Mesendoderm (in vitro differentiated cells): ENCODE results near the gene ARMC2.

ENCODE experiments used
- DNase-seq: peaks from one replicate; pipeline ENCODE4 v3.0.0; 2013
- H2AK5ac ChIP-seq: 2 replicates; pipeline ENCODE4 v1.6.1; 2013; ENCODE audit warnings: low read length, inconsistent platforms
- H2BK120ac ChIP-seq: 2 replicates; pipeline ENCODE4 v1.6.1; 2013; ENCODE audit warnings: low read depth, mild to moderate bottlenecking, low read length, moderate library complexity, mixed read lengths
- H2BK15ac ChIP-seq: replicated peaks from 2 replicates; pipeline ENCODE4 v1.6.1; 2013; ENCODE audit warnings: low read depth, mild to moderate bottlenecking, moderate library complexity
- H2BK5ac ChIP-seq: 2 replicates; pipeline ENCODE4 v1.6.1; 2013; ENCODE audit warnings: low read length, inconsistent platforms
- H3K18ac ChIP-seq: 2 replicates; pipeline ENCODE4 v1.6.1; 2013; ENCODE audit warnings: mild to moderate bottlenecking, low read length, mixed read lengths
- H3K23ac ChIP-seq: one replicate; pipeline ENCODE4 v1.6.1; 2013; ENCODE audit warnings: low read length
- H3K27ac ChIP-seq: 2 replicates; pipeline ENCODE4 v1.5.1; 2013; ENCODE audit warnings: low read depth, mild to moderate bottlenecking, inconsistent platforms, low read length, moderate library complexity
- H3K27me3 ChIP-seq: 2 replicates; pipeline ENCODE4 v1.6.1; 2013; ENCODE audit warnings: low read length, control low read depth, mild to moderate bottlenecking, inconsistent platforms; ENCODE audit not compliant: insufficient read depth, poor library complexity
- H3K36me3 ChIP-seq: 2 replicates; pipeline ENCODE4 v1.6.1; 2013; ENCODE audit warnings: low read length, inconsistent platforms; ENCODE audit not compliant: control insufficient read depth, insufficient read depth
- H3K4ac ChIP-seq: one replicate; pipeline ENCODE4 v1.6.1; 2013; ENCODE audit warnings: low read depth, mild to moderate bottlenecking, low read length, moderate library complexity
- H3K4me1 ChIP-seq: 2 replicates; pipeline ENCODE4 v1.6.1; 2013; ENCODE audit warnings: low read depth, low read length, inconsistent platforms; ENCODE audit not compliant: control insufficient read depth
- H3K4me2 ChIP-seq: 2 replicates; pipeline ENCODE4 v1.6.1; 2013; ENCODE audit warnings: low read length
- H3K4me3 ChIP-seq: 2 replicates; pipeline ENCODE4 v1.5.1; 2013; ENCODE audit warnings: mild to moderate bottlenecking, low read length
- H3K56ac ChIP-seq: one replicate; pipeline ENCODE4 v1.6.1; 2013; ENCODE audit warnings: low read length
- H3K79me1 ChIP-seq: 2 replicates; pipeline ENCODE4 v1.6.1; 2013; ENCODE audit warnings: low read length, inconsistent platforms
- H3K79me2 ChIP-seq: 2 replicates; pipeline ENCODE4 v1.6.1; 2013; ENCODE audit warnings: mild to moderate bottlenecking, low read length; ENCODE audit not compliant: control insufficient read depth, insufficient read depth
- H3K9ac ChIP-seq: 2 replicates; pipeline ENCODE4 v1.6.1; 2013; ENCODE audit warnings: low read length, inconsistent platforms
- H4K5ac ChIP-seq: one replicate; pipeline ENCODE4 v1.6.1; 2013; ENCODE audit warnings: low read length
- H4K8ac ChIP-seq: one replicate; pipeline ENCODE4 v1.6.1; 2013; ENCODE audit warnings: low read depth, mild to moderate bottlenecking, control low read depth, low read length, moderate library complexity
- WGBS: extraction: QIAGEN DNeasy Blood & Tissue Kit; methylation state at CpG from one replicate; pipeline ENCODE4 v1.1.7; 2013; ENCODE audit warnings: low lambda C conversion rate, missing lambda C conversion rate; ENCODE audit not compliant: insufficient coverage; ENCODE audit errors: extremely low coverage; 5-methylcytosine and 5-hydroxymethylcytosine counted together

The ARMC2 gene

GRCh38 chr6:108801366-108801765 is 46.9 kb upstream of the ARMC2 start:
- no peaks in the 10 kb centered on the region for H3K27me3 ChIP-seq
- no peak overlapping the region for H3K27ac ChIP-seq
- WGBS = no CpG with 5 or more reads among the region's 2 CpGs
- H4K5ac ChIP-seq = no peak overlapping the region
- no peaks in the 10 kb centered on the region for H3K79me2 ChIP-seq
- no peak overlapping the region for H2BK5ac ChIP-seq
- no peak overlapping the region for H3K9ac ChIP-seq
- H2BK15ac ChIP-seq = no peak overlapping the region
- no peak overlapping the region for H3K4ac ChIP-seq
- no peak overlapping the region for H2AK5ac ChIP-seq
- H3K4me1 ChIP-seq = no peaks in the 10 kb centered on the region
- no peaks in the 10 kb centered on the region for H3K79me1 ChIP-seq
- H3K4me3 ChIP-seq = no peak overlapping the region
- no peak overlapping the region for H2BK120ac ChIP-seq
- no peak overlapping the region for H3K56ac ChIP-seq
- no peaks in the 10 kb centered on the region for H3K36me3 ChIP-seq
- no peak overlapping the region for H4K8ac ChIP-seq
- DNase-seq = no peak
- no peak overlapping the region for H3K23ac ChIP-seq
- H3K4me2 ChIP-seq = no peak overlapping the region
- no peak overlapping the region for H3K18ac ChIP-seq

GRCh38 chr6:108803982-108804490 is 44.2 kb upstream of the ARMC2 start:
- H2BK15ac ChIP-seq = no peak overlapping the region
- H3K56ac ChIP-seq = no peak overlapping the region
- no peak overlapping the region for H3K18ac ChIP-seq
- no peak overlapping the region for H2AK5ac ChIP-seq
- H3K4me2 ChIP-seq = no peak overlapping the region
- no peaks in the 10 kb centered on the region for H3K4me1 ChIP-seq
- no peak for DNase-seq
- H3K27me3 ChIP-seq = no peaks in the 10 kb centered on the region
- no peaks in the 10 kb centered on the region for H3K36me3 ChIP-seq
- H3K4me3 ChIP-seq = no peak overlapping the region
- H3K4ac ChIP-seq = no peak overlapping the region
- H2BK5ac ChIP-seq = no peak overlapping the region
- H4K8ac ChIP-seq = no peak overlapping the region
- no CpG with 5 or more reads among the region's 6 CpGs for WGBS
- H2BK120ac ChIP-seq = no peak overlapping the region
- no peaks in the 10 kb centered on the region for H3K79me2 ChIP-seq
- no peaks in the 10 kb centered on the region for H3K79me1 ChIP-seq
- H3K27ac ChIP-seq = no peak overlapping the region
- no peak overlapping the region for H4K5ac ChIP-seq
- H3K23ac ChIP-seq = no peak overlapping the region
- no peak overlapping the region for H3K9ac ChIP-seq

GRCh38 chr6:108804956-108805355 is 43.3 kb upstream of the ARMC2 start:
- Histone ChIP-seq H3K4me3 (no peak overlapping the region), H4K8ac (no peak overlapping the region), H2AK5ac (no peak overlapping the region), H2BK5ac (no peak overlapping the region), H3K9ac (no peak overlapping the region), H3K79me2 (no peaks in the 10 kb centered on the region), H3K27me3 (no peaks in the 10 kb centered on the region), H3K27ac (no peak overlapping the region), H3K4me1 (no peaks in the 10 kb centered on the region), H3K4ac (no peak overlapping the region), H3K4me2 (no peak overlapping the region), H4K5ac (no peak overlapping the region), H3K56ac (no peak overlapping the region), H3K18ac (no peak overlapping the region), H3K23ac (no peak overlapping the region), H3K36me3 (no peaks in the 10 kb centered on the region), H2BK120ac (no peak overlapping the region), H3K79me1 (no peaks in the 10 kb centered on the region), H2BK15ac (no peak overlapping the region)
- no CpG with 5 or more reads among the region's 6 CpGs for WGBS
- DNase-seq = no peak

- Histone ChIP-seq H3K56ac (no peak overlapping the region), H2BK120ac (no peak overlapping the region), H3K4me3 (no peak overlapping the region), H3K4ac (no peak overlapping the region), H3K79me2 (no peaks in the 10 kb centered on the region), H2AK5ac (no peak overlapping the region), H3K79me1 (no peaks in the 10 kb centered on the region), H2BK15ac (no peak overlapping the region), H4K5ac (no peak overlapping the region), H3K23ac (no peak overlapping the region), H3K27ac (no peak overlapping the region), H3K4me1 (no peaks in the 10 kb centered on the region), H3K18ac (no peak overlapping the region), H3K4me2 (no peak overlapping the region), H2BK5ac (no peak overlapping the region), H3K9ac (no peak overlapping the region), H4K8ac (no peak overlapping the region), H3K36me3 (no peaks in the 10 kb centered on the region), H3K27me3 (no peaks in the 10 kb centered on the region)
- WGBS = no CpG with 5 or more reads among the region's 5 CpGs
- no peak for DNase-seq
Measured at GRCh38 chr6:108805611-108806167, 42.5 kb upstream of the ARMC2 start.

DNA sequence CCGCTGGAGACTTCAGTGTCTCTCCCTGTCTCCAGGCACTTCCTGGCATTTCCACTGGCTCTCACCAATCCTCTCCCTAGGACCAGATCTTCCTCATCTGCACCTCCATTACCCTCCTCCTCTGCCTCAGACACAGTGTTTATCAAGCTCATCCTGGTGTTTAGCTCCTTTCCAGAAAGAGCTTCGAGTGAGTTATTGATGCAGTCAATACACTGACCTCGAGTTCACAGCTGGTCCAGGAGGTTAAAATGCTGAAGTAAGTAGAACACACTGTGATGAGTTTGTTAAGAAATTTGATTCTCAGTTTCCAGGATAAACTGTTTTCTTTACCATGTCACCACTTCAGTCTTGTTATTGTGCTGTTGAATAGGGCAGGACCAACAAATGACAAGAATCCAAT is 42.1 kb upstream of the ARMC2 start:
- WGBS = no CpG with 5 or more reads among the region's 3 CpGs
- no peak overlapping the region for H4K5ac ChIP-seq
- H3K4me2 ChIP-seq = no peak overlapping the region
- H2BK5ac ChIP-seq = no peak overlapping the region
- H3K27me3 ChIP-seq = no peaks in the 10 kb centered on the region
- no peak overlapping the region for H3K4me3 ChIP-seq
- no peak overlapping the region for H3K9ac ChIP-seq
- no peak overlapping the region for H3K18ac ChIP-seq
- H2AK5ac ChIP-seq = no peak overlapping the region
- no peaks in the 10 kb centered on the region for H3K4me1 ChIP-seq
- no peak overlapping the region for H4K8ac ChIP-seq
- no peak overlapping the region for H3K4ac ChIP-seq
- no peak overlapping the region for H3K27ac ChIP-seq
- no peak for DNase-seq
- no peaks in the 10 kb centered on the region for H3K79me1 ChIP-seq
- H3K56ac ChIP-seq = no peak overlapping the region
- no peak overlapping the region for H2BK15ac ChIP-seq
- no peaks in the 10 kb centered on the region for H3K36me3 ChIP-seq
- no peaks in the 10 kb centered on the region for H3K79me2 ChIP-seq
- no peak overlapping the region for H2BK120ac ChIP-seq
- H3K23ac ChIP-seq = no peak overlapping the region

DNA sequence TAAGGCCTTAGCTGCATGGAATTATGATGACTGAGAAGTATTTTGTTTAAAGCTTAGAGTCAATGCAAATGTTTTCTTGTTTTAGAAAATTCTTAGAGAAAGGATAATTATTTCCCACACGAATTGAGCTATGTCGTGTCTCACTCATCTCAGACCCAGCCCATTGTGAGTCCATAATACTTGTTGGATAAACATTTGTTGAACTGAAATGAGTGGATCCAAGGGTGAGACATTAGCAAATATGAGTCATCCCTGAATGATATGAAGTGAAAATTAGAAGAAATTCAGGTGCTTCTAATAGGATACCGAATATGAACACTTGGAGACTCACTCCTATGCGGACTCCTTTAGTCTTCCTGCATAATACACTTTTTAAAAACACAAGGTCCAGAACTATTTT is 41.6 kb upstream of the ARMC2 start:
- Histone ChIP-seq H3K27ac (no peak overlapping the region), H3K4me3 (no peak overlapping the region), H2AK5ac (no peak overlapping the region), H3K79me2 (no peaks in the 10 kb centered on the region), H3K9ac (no peak overlapping the region), H4K5ac (no peak overlapping the region), H3K36me3 (no peaks in the 10 kb centered on the region), H3K79me1 (no peaks in the 10 kb centered on the region), H2BK15ac (no peak overlapping the region), H3K23ac (no peak overlapping the region), H3K27me3 (no peaks in the 10 kb centered on the region), H2BK5ac (no peak overlapping the region), H4K8ac (no peak overlapping the region), H3K18ac (no peak overlapping the region), H3K4me1 (no peaks in the 10 kb centered on the region), H3K4me2 (no peak overlapping the region), H3K56ac (no peak overlapping the region), H3K4ac (no peak overlapping the region), H2BK120ac (no peak overlapping the region)
- no CpG with 5 or more reads among the region's 4 CpGs for WGBS
- DNase-seq = no peak
